WERI-Rb-1 (cell line): ENCODE results near the gene MAPK12.

Experiments used
- DNase-seq: peaks from one replicate; pipeline ENCODE4 v3.0.0-alpha.2; 2020
- H3K27ac ChIP-seq: fragments of 250-450 bp; sonication (Bioruptor Pico); 2 replicates; pipeline ENCODE4 v1.5.1; 2020; ENCODE audit warnings: mild to moderate bottlenecking, moderate library complexity
- H3K27me3 ChIP-seq: fragments of 250-450 bp; sonication (Bioruptor Pico); 2 replicates; pipeline ENCODE4 v1.5.1; 2021; ENCODE audit warnings: mild to moderate bottlenecking, low read depth, moderate library complexity; ENCODE audit not compliant: insufficient read depth, severe bottlenecking
- H3K36me3 ChIP-seq: fragments of 250-450 bp; sonication (Bioruptor Pico); 2 replicates; pipeline ENCODE4 v1.5.1; 2020; ENCODE audit warnings: mild to moderate bottlenecking, moderate library complexity
- H3K4me3 ChIP-seq: 2 replicates; pipeline ENCODE4 v1.5.1; 2011; ENCODE audit warnings: low read depth, mild to moderate bottlenecking, control low read depth, low read length
- H3K9me3 ChIP-seq: fragments of 250-450 bp; sonication (Bioruptor Pico); 2 replicates; pipeline ENCODE4 v1.5.1; 2021; ENCODE audit warnings: mild to moderate bottlenecking, moderate library complexity; ENCODE audit not compliant: severe bottlenecking
- CTCF ChIP-seq: IDR thresholded peaks from 2 replicates; pipeline ENCODE4 v1.5.1; 2011; ENCODE audit warnings: low read depth, mild to moderate bottlenecking, control low read depth, inconsistent platforms, low read length

Gene MAPK12

DNA sequence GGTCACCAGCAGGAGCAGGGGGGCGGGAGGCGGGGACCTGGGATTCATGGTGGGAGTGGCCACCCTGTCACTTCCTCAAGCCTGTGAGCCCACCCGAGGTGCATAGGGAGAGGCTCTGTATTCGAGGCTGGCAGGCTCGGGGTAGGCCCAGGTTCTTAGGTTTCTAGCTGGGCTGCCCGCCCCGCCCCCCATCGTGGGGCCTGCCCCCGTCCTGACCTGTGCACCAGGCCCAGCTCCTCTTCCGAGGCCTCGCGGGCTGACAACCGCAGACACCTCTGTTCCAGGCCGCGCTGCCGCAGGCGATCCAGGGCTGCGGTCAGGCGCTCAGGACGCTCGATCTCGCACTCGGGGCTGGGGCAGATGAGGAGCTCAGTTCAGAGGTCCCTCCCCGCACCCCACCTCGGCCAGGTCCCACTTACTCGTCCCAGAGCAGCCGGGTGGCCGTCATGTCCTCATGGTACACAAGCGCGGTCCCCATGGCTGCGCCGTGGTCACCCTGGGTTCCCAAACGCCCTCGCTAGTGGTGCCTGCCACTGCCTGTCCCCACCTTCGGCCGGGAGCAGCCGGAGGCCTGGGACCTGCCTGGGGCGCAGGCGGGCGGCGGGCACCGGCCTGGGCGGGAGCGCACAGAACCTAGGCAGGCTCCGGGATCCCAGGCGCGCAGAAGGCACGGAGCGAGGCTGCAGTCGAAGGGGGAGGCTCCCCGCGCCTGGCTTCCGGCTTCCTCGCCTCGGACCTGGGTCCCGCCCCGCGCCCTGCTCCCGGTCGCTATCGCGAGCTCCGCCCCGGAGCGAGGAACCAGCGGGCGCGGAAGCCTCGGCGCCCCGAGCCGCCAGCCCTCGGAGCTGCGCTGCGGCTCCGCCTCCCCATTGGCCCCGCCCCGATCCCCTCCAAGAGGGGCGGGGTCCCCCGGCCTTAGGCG, 10.7 kb downstream of the MAPK12 start, which contains the start of gene HDAC10:
TSS of gene HDAC10 (minus strand) at position 711 of the 922 bp plus-strand sequence. CDS start at position 478, 233 bp downstream.
- Histone ChIP-seq H3K36me3 (peaks cover 54% of the 10 kb centered on the region), H3K9me3 (no peaks in the 10 kb centered on the region), H3K27ac (peak within 1 kb of the TSS; percentile 68), H3K4me3 (peak within 1 kb of the TSS; percentile 70), H3K27me3 (no peaks in the 10 kb centered on the region)
- TF ChIP-seq CTCF, result no peak
- DNase-seq, result peak; percentile 81

- DNase-seq, result no peak
- H3K27ac ChIP-seq, result peak overlapping the region; percentile 68
- H3K36me3 ChIP-seq, result peaks cover 55% of the 10 kb centered on the region
- no peaks in the 10 kb centered on the region for H3K27me3 ChIP-seq
- no peaks in the 10 kb centered on the region for H3K9me3 ChIP-seq
- peak overlapping the region; percentile 70 for H3K4me3 ChIP-seq
- TF ChIP-seq CTCF, result no peak
Observed at GRCh38 chr22:50250249-50250554, 11.3 kb downstream of the MAPK12 start.

GRCh38 chr22:50249341-50250248, 11.9 kb downstream of the MAPK12 start:
- no peak overlapping the region for H3K27ac ChIP-seq
- H3K27me3 ChIP-seq, result no peaks in the 10 kb centered on the region
- no peaks in the 10 kb centered on the region for H3K9me3 ChIP-seq
- no peak for DNase-seq
- H3K36me3 ChIP-seq, result peaks cover 49% of the 10 kb centered on the region
- no peak for TF ChIP-seq CTCF
- peak overlapping the region; percentile 70 for H3K4me3 ChIP-seq

DNA sequence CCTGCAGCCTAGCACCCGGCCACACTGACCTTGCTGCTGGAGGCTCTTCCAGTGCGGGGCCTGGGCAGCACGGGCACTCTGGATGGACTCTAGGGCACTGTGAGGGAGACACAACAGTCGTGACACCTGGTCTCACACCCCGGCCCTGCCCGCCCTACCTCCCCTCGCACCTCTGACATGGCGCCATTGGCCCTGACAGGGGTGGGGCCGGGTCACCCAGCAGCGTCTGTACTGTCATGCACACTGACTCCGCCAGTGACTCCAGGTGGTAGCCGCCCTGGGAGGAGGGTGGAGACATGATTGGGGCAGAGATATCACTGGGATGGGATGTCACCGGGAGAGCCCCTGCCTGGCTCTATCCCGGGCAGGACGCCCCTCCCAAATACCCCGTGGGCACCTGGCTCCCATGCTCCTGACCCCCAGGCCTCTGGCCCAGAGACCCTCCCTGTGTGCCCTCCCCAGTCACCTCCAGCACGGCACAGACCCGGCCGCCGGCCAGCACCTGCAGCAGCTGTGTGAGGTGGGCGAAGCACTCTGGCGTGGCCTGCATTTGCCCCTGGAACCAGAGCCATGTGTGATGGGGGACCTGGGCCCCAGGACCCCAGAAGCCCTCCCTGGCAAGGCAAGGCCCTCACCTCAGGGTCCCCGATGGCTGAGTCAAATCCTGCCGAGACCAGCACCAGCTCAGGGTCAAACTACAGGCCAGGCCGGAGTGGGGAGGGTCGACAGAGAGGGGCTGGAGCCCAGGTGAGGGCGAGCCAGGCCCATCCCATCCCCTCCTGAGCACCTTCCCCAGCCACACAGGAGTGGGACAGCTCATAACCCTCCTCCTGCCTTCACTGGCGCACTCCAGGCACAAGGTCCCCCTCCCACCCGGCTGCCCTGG, 13.0 kb downstream of the MAPK12 start:
- Histone ChIP-seq H3K9me3 (no peaks in the 10 kb centered on the region), H3K4me3 (no peak overlapping the region), H3K36me3 (peaks cover 39% of the 10 kb centered on the region), H3K27me3 (no peaks in the 10 kb centered on the region), H3K27ac (no peak overlapping the region)
- DNase-seq, result no peak
- no peak for TF ChIP-seq CTCF

DNA sequence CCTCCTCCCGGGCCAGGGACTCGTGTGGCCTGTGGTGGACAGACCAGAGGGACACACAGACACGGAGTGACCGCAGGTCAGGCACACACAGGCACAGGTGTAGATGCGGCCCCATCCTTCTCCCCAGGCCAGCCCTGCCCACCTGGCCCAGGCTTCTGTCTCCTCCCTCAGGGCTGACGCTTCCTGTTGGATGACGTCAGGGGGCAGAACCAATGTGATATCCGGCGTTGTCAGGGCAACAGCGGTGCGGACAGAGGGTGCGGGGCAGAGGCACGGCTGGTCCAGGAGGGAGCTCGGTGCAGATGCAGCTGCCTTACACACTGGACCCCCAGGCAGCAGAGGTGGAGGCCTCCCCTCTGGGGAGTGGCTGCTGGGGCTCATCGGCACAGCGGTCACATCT, 13.7 kb downstream of the MAPK12 start:
- no peaks in the 10 kb centered on the region for H3K27me3 ChIP-seq
- no peak overlapping the region for H3K27ac ChIP-seq
- H3K4me3 ChIP-seq, result no peak overlapping the region
- TF ChIP-seq CTCF, result no peak
- no peak for DNase-seq
- peaks cover 36% of the 10 kb centered on the region for H3K36me3 ChIP-seq
- H3K9me3 ChIP-seq, result no peaks in the 10 kb centered on the region
